Measurements from ENCODE around the gene FRRS1L. TPM values are rescaled to one million over a fixed set of nuclear protein-coding genes. Genes with fewer than 3 reads are reported as not detected.

The FRRS1L gene
- total RNA-seq, 1 donor from 2014 or later = under 0.01 TPM

DNA sequence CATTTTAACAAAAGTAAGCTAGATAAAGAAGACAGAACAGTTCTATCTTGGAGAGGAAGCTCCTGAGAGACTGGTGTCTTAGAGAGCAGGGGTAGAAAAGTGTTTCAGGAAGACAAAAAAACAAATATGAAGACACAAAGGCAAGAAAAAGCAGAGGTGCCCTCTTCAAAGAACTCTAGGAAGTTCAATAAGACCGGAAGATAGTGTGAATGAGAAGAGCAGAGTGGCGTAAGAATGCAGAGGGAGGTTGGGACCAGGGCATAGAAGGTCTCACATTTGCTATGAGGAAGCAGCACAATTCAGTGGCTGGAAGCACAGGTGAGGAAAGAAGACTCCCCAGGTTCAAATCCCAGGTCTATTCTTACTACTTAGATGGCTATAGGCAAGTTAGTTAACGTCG lies 69.9 kb downstream of the FRRS1L start:
- no peaks in the 10 kb centered on the region for H3K27me3 ChIP-seq (ENCODE audit: control insufficient read depth, insufficient read depth, low read length)
- H3K4me3 ChIP-seq (ENCODE audit: low read depth, low read length) = no peak overlapping the region
- DNase-seq (ENCODE audit: low read depth) = no peak
- H3K36me3 ChIP-seq (ENCODE audit: control insufficient read depth, insufficient read depth, low read length) = no peaks in the 10 kb centered on the region
- TF ChIP-seq CTCF (IDR thresholded peaks at IDR 0.05; ENCODE audit: insufficient read depth, low read length, poor library complexity, severe bottlenecking) = no peak

- no peaks in the 10 kb centered on the region for H3K36me3 ChIP-seq (ENCODE audit: control insufficient read depth, insufficient read depth, low read length)
Measured at GRCh38 chr9:109095321-109095720, 71.7 kb downstream of the FRRS1L start.

GRCh38 chr9:109094268-109094667 lies 72.8 kb downstream of the FRRS1L start:
- no peak for DNase-seq (ENCODE audit: low read depth)
- TF ChIP-seq CTCF (IDR thresholded peaks at IDR 0.05; ENCODE audit: insufficient read depth, low read length, poor library complexity, severe bottlenecking) = no peak
- no peaks in the 10 kb centered on the region for H3K36me3 ChIP-seq (ENCODE audit: control insufficient read depth, insufficient read depth, low read length)
- no peak overlapping the region for H3K4me3 ChIP-seq (ENCODE audit: low read depth, low read length)
- H3K27me3 ChIP-seq (ENCODE audit: control insufficient read depth, insufficient read depth, low read length) = no peaks in the 10 kb centered on the region

More at GRCh38 chr9:109095321-109095720, 71.7 kb downstream of the FRRS1L start:
- TF ChIP-seq CTCF (IDR thresholded peaks at IDR 0.05; ENCODE audit: insufficient read depth, low read length, poor library complexity, severe bottlenecking) = no peak
- Histone ChIP-seq H3K4me3 (ENCODE audit: low read depth, low read length) (no peak overlapping the region), H3K27me3 (ENCODE audit: control insufficient read depth, insufficient read depth, low read length) (no peaks in the 10 kb centered on the region)
- no peak for DNase-seq (ENCODE audit: low read depth)

- no peak for DNase-seq (ENCODE audit: low read depth)
Measured at GRCh38 chr9:109092587-109092986, 74.5 kb downstream of the FRRS1L start.

GRCh38 chr9:109092051-109092580 lies 74.9 kb downstream of the FRRS1L start:
- H3K4me3 ChIP-seq (ENCODE audit: low read depth, low read length) = no peak overlapping the region
- DNase-seq (ENCODE audit: low read depth) = no peak
- TF ChIP-seq CTCF (IDR thresholded peaks at IDR 0.05; ENCODE audit: insufficient read depth, low read length, poor library complexity, severe bottlenecking) = no peak
- H3K36me3 ChIP-seq (ENCODE audit: control insufficient read depth, insufficient read depth, low read length) = no peaks in the 10 kb centered on the region
- H3K27me3 ChIP-seq (ENCODE audit: control insufficient read depth, insufficient read depth, low read length) = no peaks in the 10 kb centered on the region

More at GRCh38 chr9:109092587-109092986, 74.5 kb downstream of the FRRS1L start:
- Histone ChIP-seq H3K27me3 (ENCODE audit: control insufficient read depth, insufficient read depth, low read length) (no peaks in the 10 kb centered on the region), H3K36me3 (ENCODE audit: control insufficient read depth, insufficient read depth, low read length) (no peaks in the 10 kb centered on the region), H3K4me3 (ENCODE audit: low read depth, low read length) (no peak overlapping the region)
- TF ChIP-seq CTCF (IDR thresholded peaks at IDR 0.05; ENCODE audit: insufficient read depth, low read length, poor library complexity, severe bottlenecking) = no peak

DNA sequence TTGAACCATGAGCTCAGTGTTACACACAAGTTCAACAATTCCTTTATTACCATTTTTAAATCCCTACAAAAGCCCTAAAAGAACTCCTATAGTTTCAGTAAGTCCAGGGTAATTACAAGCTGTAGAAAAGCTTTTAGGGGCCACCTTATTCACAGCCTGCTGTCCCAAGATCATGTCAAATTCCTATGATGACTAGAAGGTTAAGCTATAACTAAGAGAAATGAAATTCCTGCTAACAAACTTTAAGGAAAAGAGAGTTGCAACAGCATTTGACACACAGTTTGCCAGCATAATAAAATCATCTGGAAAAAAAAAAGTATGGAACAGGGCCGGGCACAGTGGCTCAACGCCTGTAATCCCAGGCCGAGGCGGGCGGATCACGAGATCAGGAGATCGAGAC lies 78.8 kb downstream of the FRRS1L start:
- H3K4me3 ChIP-seq (ENCODE audit: low read depth, low read length) = no peak overlapping the region
- DNase-seq (ENCODE audit: low read depth) = no peak
- H3K27me3 ChIP-seq (ENCODE audit: control insufficient read depth, insufficient read depth, low read length) = no peaks in the 10 kb centered on the region
- TF ChIP-seq CTCF (IDR thresholded peaks at IDR 0.05; ENCODE audit: insufficient read depth, low read length, poor library complexity, severe bottlenecking) = no peak
- no peaks in the 10 kb centered on the region for H3K36me3 ChIP-seq (ENCODE audit: control insufficient read depth, insufficient read depth, low read length)

Data from kidney epithelial cell (primary cell).